ENCODE data around the gene RNASE1.

DNA sequence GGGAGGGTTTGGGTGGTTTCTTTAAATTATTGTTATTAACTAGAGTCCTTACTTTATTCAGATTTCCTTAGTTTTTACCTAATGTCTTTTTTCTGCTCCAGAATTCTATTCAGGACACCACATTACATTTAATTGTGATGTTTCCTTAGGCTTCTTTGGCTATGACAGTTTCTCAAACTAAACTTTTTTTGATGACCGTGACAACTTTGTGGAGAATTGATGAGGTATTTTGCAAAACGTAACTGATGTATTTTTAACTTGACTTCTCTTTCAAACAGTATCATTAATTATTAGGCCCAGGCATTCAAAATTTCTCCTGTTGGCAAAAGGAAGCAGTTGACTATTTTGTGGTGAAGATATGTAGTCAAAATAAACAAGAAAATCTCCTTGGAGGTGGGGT is 11.0 kb downstream of the RNASE1 start:
- no peak for TF ChIP-seq CTCF (IDR thresholded peaks at IDR 0.05; ENCODE audit: low read depth, low read length)
- no peak for TF ChIP-seq EZH2phosphoT487 (IDR thresholded peaks at IDR 0.05; ENCODE audit: low read depth)

Measured in OCI-LY3 (cell line).